Esophagus squamous epithelium (tissue), 5 donors: ENCODE results near the gene TRMT61A. TPM values are rescaled to one million over a fixed set of nuclear protein-coding genes. Genes with fewer than 3 reads are reported as not detected.

Experiments
- DNase-seq: peaks from one replicate; lab custom pipeline; 2025; lab: John Stamatoyannopoulos, UW
- H3K27ac ChIP-seq, 4 donors: fragments of 200-600 bp; sonication (generic); one replicate each; pipeline ENCODE4 v1.5.1; 2016 to 2019; ENCODE audit warnings: mild to moderate bottlenecking in 1 of 4
- H3K27me3 ChIP-seq, 4 donors: fragments of 200-600 bp; sonication (generic); 1 replicate in 3 of 4; 2 replicates in 1 of 4; pipeline versions ENCODE4 v1.5.1 to v1.6.0; 2017 to 2021; ENCODE audit warnings: antibody characterized with exemption in 1 of 4
- H3K36me3 ChIP-seq, 3 donors: fragments of 200-600 bp; sonication (generic); one replicate each; pipeline ENCODE4 v1.5.1; 2016 to 2019
- H3K4me1 ChIP-seq, 3 donors: fragments of 200-600 bp; sonication (generic); one replicate each; pipeline ENCODE4 v1.5.1; 2017 to 2019
- H3K4me3 ChIP-seq, 4 donors: fragments of 200-600 bp; sonication (generic); 1 replicate in 3 of 4; 2 replicates in 1 of 4; pipeline ENCODE4 v1.5.1; 2016 to 2019; ENCODE audit warnings: mild to moderate bottlenecking in 2 of 4, moderate library complexity in 1 of 4
- H3K9me3 ChIP-seq, 3 donors: fragments of 200-600 bp; sonication (generic); one replicate each; pipeline ENCODE4 v1.5.1; 2016 to 2019
- CTCF ChIP-seq, 6 experiments: fragments of 450-650 bp in 4 of 6; fragments of 200-600 bp in 2 of 6; sonication (generic) in 2 of 6; IDR thresholded peaks; one replicate each; pipeline ENCODE4 v1.5.1; 2016 to 2019; ENCODE audit warnings: antibody characterized with exemption in 6 of 6, mild to moderate bottlenecking in 4 of 6, moderate library complexity in 4 of 6
- POLR2A ChIP-seq, 4 donors: fragments of 450-650 bp; IDR thresholded peaks; one replicate each; pipeline ENCODE4 v1.6.1; 2017; ENCODE audit warnings: antibody characterized with exemption in 4 of 4, mild to moderate bottlenecking in 4 of 4, moderate library complexity in 3 of 4
- WGBS, 2 donors: methylation state at CpG; one replicate each; pipeline ENCODE4 v1.1.5; 2018; 5-methylcytosine and 5-hydroxymethylcytosine counted together
- intact Hi-C: fragments of 100-400 bp; cut with DNase I; formaldehyde crosslinking; loops from one replicate; pipeline ENCODE4 v1.15.0; 2022
- total RNA-seq, 4 donors: library from RNA; depleted of rRNA; stranded (reverse); fragments of >200 nt; gene quantifications; one replicate each; pipeline ENCODE4 v1.1.0, GENCODE V29; 2016
- donor health status: DM: yes; HTN: yes; CAD: no.

Gene TRMT61A
- total RNA-seq, 4 donors from 2014 or later, result 7.7 to 20.6 (median 9.9) TPM

- 88% methylated on average over 2 of the region's 2 CpGs for WGBS, 2 donors
- Histone ChIP-seq H3K4me3 (no peak overlapping the region), H3K9me3 (no peaks in the 10 kb centered on the region), H3K36me3 (peaks cover 8 to 98% (median 17%) of the 10 kb centered on the region in 3 donors), H3K27me3 (no peaks in the 10 kb centered on the region), H3K4me1 (peaks cover 0 to 2% (median 0%) of the 10 kb centered on the region in 3 donors), H3K27ac (no peak overlapping the region)
- no peak for DNase-seq
- TF ChIP-seq POLR2A (IDR thresholded peaks at IDR 0.05) (no peak), CTCF (IDR thresholded peaks at IDR 0.05) (no peak)
- intact Hi-C loops, result no loop called here
These were observed 40.0 kb upstream of the TRMT61A start for GRCh38 chr14:103488960-103489359.

- intact Hi-C loops, result no loop called here
- H3K27ac ChIP-seq, result no peak overlapping the region
- TF ChIP-seq POLR2A (IDR thresholded peaks at IDR 0.05) (no peak), CTCF (IDR thresholded peaks at IDR 0.05) (no peak)
- H3K27me3 ChIP-seq, result no peaks in the 10 kb centered on the region
- DNase-seq, result no peak
- no peak overlapping the region for H3K4me3 ChIP-seq
- no peaks in the 10 kb centered on the region for H3K9me3 ChIP-seq
- no peaks in the 10 kb centered on the region for H3K4me1 ChIP-seq
- WGBS, 2 donors, result 93 to 100% methylated on average over 2 of the region's 2 CpGs
- peaks cover 8 to 98% (median 18%) of the 10 kb centered on the region in 3 donors for H3K36me3 ChIP-seq
These were observed 39.4 kb upstream of the TRMT61A start for GRCh38 chr14:103489621-103490020.

GRCh38 chr14:103491691-103492090 lies 37.3 kb upstream of the TRMT61A start:
- no peak overlapping the region for H3K27ac ChIP-seq
- intact Hi-C loops, result no loop called here
- peaks cover 8 to 98% (median 30%) of the 10 kb centered on the region in 3 donors for H3K36me3 ChIP-seq
- H3K4me1 ChIP-seq, result peaks cover 0 to 8% (median 0%) of the 10 kb centered on the region in 3 donors
- H3K4me3 ChIP-seq, result no peak overlapping the region
- TF ChIP-seq POLR2A (IDR thresholded peaks at IDR 0.05) (no peak), CTCF (IDR thresholded peaks at IDR 0.05) (no peak)
- DNase-seq, result no peak
- WGBS, 2 donors, result 90 to 93% methylated on average over 7 to 10 of the region's 10 CpGs
- no peaks in the 10 kb centered on the region for H3K9me3 ChIP-seq
- H3K27me3 ChIP-seq, result no peaks in the 10 kb centered on the region

GRCh38 chr14:103492156-103492925 lies 36.7 kb upstream of the TRMT61A start:
- Histone ChIP-seq H3K4me3 (no peak overlapping the region), H3K9me3 (no peaks in the 10 kb centered on the region), H3K27ac (peak overlapping the region in 1 of 4 donors; percentile 13), H3K4me1 (peaks cover 0 to 8% (median 0%) of the 10 kb centered on the region in 3 donors), H3K36me3 (peaks cover 6 to 100% (median 29%) of the 10 kb centered on the region in 3 donors), H3K27me3 (no peaks in the 10 kb centered on the region)
- WGBS, 2 donors, result 78 to 82% methylated on average over 6 of the region's 6 CpGs
- no peak for DNase-seq
- TF ChIP-seq POLR2A (IDR thresholded peaks at IDR 0.05) (no peak), CTCF (IDR thresholded peaks at IDR 0.05) (no peak)
- intact Hi-C loops, result no loop called here

GRCh38 chr14:103495854-103496253 lies 33.1 kb upstream of the TRMT61A start:
- H3K4me1 ChIP-seq, result peaks cover 0 to 23% (median 0%) of the 10 kb centered on the region in 3 donors
- intact Hi-C loops, result no loop called here
- H3K36me3 ChIP-seq, result peaks cover 0 to 95% (median 13%) of the 10 kb centered on the region in 3 donors

More at GRCh38 chr14:103495854-103496253, 33.1 kb upstream of the TRMT61A start:
- TF ChIP-seq POLR2A (IDR thresholded peaks at IDR 0.05) (no peak), CTCF (IDR thresholded peaks at IDR 0.05) (no peak)
- DNase-seq, result no peak
- H3K27ac ChIP-seq, result no peak overlapping the region
- H3K9me3 ChIP-seq, result no peaks in the 10 kb centered on the region
- 20 to 37% methylated on average over 1 to 2 of the region's 2 CpGs for WGBS, 2 donors
- no peak overlapping the region for H3K4me3 ChIP-seq
- H3K27me3 ChIP-seq, result no peaks in the 10 kb centered on the region
